SK-N-SH (cell line): ENCODE data around the gene TAF13.
A peak's percentile ranks its signal among the peaks of the same experiment; 100 is the strongest.

Experiments used
- GATA2 ChIP-seq: sonication (generic); formaldehyde crosslinking; IDR thresholded peaks from 2 replicates; pipeline ENCODE4 v1.5.0; 2020; ENCODE audit warnings: mild to moderate bottlenecking, missing genetic modification reagents
- POLR2AphosphoS5 ChIP-seq: IDR thresholded peaks from 2 replicates; pipeline ENCODE4 v1.6.1; 2012; ENCODE audit warnings: low read depth, low read length
- RCOR1 ChIP-seq: fragments of 150-350 bp; IDR thresholded peaks from 2 replicates; pipeline ENCODE4 v1.6.1; 2017; ENCODE audit warnings: antibody characterized with exemption, low read length
- USF1 ChIP-seq: IDR thresholded peaks from 2 replicates; pipeline ENCODE4 v1.4.0; 2012; ENCODE audit warnings: low read depth, borderline replicate concordance
- YY1 ChIP-seq: IDR thresholded peaks from 2 replicates; pipeline ENCODE4 v1.4.0; 2012; ENCODE audit warnings: low read depth, mild to moderate bottlenecking
- ZBTB33 ChIP-seq: IDR thresholded peaks from 2 replicates; pipeline ENCODE4 v1.4.0; 2012; ENCODE audit warnings: low read depth, borderline replicate concordance
- TF ChIP-seq, protein P1 (sequence below): fragments of 200-600 bp; sonication (generic); IDR thresholded peaks from 2 replicates; pipeline ENCODE4 v1.6.1; 2017; ENCODE audit warnings: antibody characterized with exemption, mild to moderate bottlenecking, moderate library complexity
- TF ChIP-seq, protein P2 (sequence below): fragments of 150-350 bp; IDR thresholded peaks from 2 replicates; pipeline ENCODE4 v1.6.1; 2017; ENCODE audit warnings: antibody characterized with exemption, low read length, low read depth, borderline replicate concordance

DNA sequence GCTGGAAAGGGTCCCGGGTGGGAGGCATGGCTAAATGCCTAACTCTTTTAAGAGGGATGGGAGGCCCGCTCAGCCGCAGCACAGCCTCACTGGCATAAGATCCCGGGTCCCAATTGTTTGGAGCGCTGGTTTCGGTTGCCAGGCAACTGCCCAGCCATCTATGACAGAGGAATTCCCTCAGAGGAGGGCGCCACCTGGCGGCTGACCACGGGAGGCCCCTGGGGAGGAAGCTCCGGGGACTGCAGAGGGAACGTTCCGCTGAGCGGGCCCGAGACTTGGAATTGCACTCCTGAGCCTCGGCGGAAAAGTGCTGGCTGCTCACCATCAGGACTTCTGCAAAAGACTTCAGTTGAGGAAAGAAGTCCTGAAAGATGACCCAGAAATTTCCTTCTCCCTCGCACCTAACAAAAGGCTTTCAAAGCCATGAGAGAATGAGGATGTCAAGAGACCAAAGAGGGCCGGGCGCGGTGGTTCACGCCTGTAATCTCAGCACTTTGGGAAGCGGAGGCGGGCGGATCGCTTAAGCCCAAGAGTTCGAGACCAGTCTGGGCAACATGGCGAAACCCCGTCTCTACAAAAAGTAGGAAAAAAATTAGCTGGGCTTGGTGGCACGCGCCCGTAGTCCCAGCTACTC, 37.0 kb upstream of the TAF13 start:
- TF ChIP-seq, protein P1, sequence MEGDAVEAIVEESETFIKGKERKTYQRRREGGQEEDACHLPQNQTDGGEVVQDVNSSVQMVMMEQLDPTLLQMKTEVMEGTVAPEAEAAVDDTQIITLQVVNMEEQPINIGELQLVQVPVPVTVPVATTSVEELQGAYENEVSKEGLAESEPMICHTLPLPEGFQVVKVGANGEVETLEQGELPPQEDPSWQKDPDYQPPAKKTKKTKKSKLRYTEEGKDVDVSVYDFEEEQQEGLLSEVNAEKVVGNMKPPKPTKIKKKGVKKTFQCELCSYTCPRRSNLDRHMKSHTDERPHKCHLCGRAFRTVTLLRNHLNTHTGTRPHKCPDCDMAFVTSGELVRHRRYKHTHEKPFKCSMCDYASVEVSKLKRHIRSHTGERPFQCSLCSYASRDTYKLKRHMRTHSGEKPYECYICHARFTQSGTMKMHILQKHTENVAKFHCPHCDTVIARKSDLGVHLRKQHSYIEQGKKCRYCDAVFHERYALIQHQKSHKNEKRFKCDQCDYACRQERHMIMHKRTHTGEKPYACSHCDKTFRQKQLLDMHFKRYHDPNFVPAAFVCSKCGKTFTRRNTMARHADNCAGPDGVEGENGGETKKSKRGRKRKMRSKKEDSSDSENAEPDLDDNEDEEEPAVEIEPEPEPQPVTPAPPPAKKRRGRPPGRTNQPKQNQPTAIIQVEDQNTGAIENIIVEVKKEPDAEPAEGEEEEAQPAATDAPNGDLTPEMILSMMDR = peak; percentile 96
- TF ChIP-seq POLR2AphosphoS5 = no peak
- TF ChIP-seq ZBTB33 = no peak
- TF ChIP-seq, protein P2, sequence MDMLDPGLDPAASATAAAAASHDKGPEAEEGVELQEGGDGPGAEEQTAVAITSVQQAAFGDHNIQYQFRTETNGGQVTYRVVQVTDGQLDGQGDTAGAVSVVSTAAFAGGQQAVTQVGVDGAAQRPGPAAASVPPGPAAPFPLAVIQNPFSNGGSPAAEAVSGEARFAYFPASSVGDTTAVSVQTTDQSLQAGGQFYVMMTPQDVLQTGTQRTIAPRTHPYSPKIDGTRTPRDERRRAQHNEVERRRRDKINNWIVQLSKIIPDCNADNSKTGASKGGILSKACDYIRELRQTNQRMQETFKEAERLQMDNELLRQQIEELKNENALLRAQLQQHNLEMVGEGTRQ = no peak
- no peak for TF ChIP-seq USF1
- no peak for TF ChIP-seq YY1
- no peak for TF ChIP-seq GATA2
- TF ChIP-seq RCOR1 = peak; percentile 55; the same call in 1 of the 2 replicates
